ENCODE measurements around the gene NF2. TPM values are rescaled to one million over a fixed set of nuclear protein-coding genes. Genes with fewer than 3 reads are reported as not detected.
"Not testable (repeated sequence)": the region's sequence is repeated elsewhere in the genome, so short reads cannot be mapped to it uniquely, and the experiment has no call there.

NF2 gene
- total RNA-seq, 1 experiment from 2014 or later, result 50.9 TPM

- Histone ChIP-seq H3K9me3 (ENCODE audit: control insufficient read depth, low read depth, low read length) (no peaks in the 10 kb centered on the region), H3K23me2 (ENCODE audit: insufficient read length, low read depth, low read length, poor library complexity, severe bottlenecking) (no peaks in the 10 kb centered on the region), H2BK15ac (ENCODE audit: low read depth, low read length) (no peak overlapping the region), H3K4me1 (ENCODE audit: insufficient read depth, low read length) (no peaks in the 10 kb centered on the region), H3K18ac (ENCODE audit: insufficient read length, low read depth, low read length) (no peak overlapping the region), H2BK5ac (ENCODE audit: insufficient read length, low read length) (no peak overlapping the region), H3K79me2 (ENCODE audit: insufficient read depth, low read length) (no peaks in the 10 kb centered on the region), H4K8ac (replicated peaks; ENCODE audit: insufficient read length, low read depth, low read length) (no peak overlapping the region), H3K79me1 (ENCODE audit: insufficient read depth, low read depth, low read length, poor library complexity, severe bottlenecking) (no peaks in the 10 kb centered on the region), H3K27ac (ENCODE audit: insufficient read length, low read depth, low read length) (no peak overlapping the region), H3K27me3 (ENCODE audit: insufficient read depth, low read length) (peaks cover 3% of the 10 kb centered on the region; the same call in 1 of the 2 replicates), H2BK120ac (ENCODE audit: low read depth, low read length, poor library complexity, severe bottlenecking) (no peak overlapping the region), H3K4ac (ENCODE audit: low read depth, low read length) (no peak overlapping the region), H4K5ac (ENCODE audit: insufficient read length, low read depth, low read length) (no peak overlapping the region), H3K4me2 (ENCODE audit: insufficient read depth, insufficient read length, low read length) (no peak overlapping the region), H2AK5ac (ENCODE audit: insufficient read length, low read length) (no peak overlapping the region), H3T11ph (ENCODE audit: low read length) (no peak overlapping the region), H3K14ac (ENCODE audit: insufficient read depth, low read length) (no peak overlapping the region), H2AFZ (ENCODE audit: low read length) (no peak overlapping the region), H4K20me1 (ENCODE audit: control insufficient read depth, insufficient read depth, insufficient read length) (no peaks in the 10 kb centered on the region), H2BK12ac (ENCODE audit: insufficient read length, low read depth, low read length) (no peak overlapping the region), H3K56ac (ENCODE audit: insufficient read length, low read depth, low read length) (no peak overlapping the region), H3K9ac (ENCODE audit: extremely low read depth, insufficient read length, low read length) (no peak overlapping the region), H3K23ac (ENCODE audit: insufficient read length, low read depth, low read length) (no peak overlapping the region), H4K91ac (ENCODE audit: insufficient read length, low read depth, low read length) (no peak overlapping the region), H2BK20ac (ENCODE audit: low read depth, low read length, poor library complexity, severe bottlenecking) (no peak overlapping the region)
- WGBS (ENCODE audit: extremely low coverage, insufficient read length, low lambda C conversion rate), result no CpG with 5 or more reads among the region's 6 CpGs
- H3K4me1 Mint-ChIP-seq, result no peaks in the 10 kb centered on the region
- peaks cover 44 to 79% (median 70%) of the 10 kb centered on the region in 3 experiments; a peak in 6 of 7 replicates for H3K36me3 Mint-ChIP-seq (ENCODE audit: insufficient read depth in 1 of 3, low read depth in 3 of 3)
- H3K4me3 Mint-ChIP-seq, result no peak overlapping the region
- DNase-seq, result no peak
- H3K9me3 Mint-ChIP-seq, result no peaks in the 10 kb centered on the region
- TF ChIP-seq CTCF (conservative IDR thresholded peaks at IDR 0.05), result no peak
- no peak overlapping the region; a peak in 1 of 7 replicates for H3K27ac Mint-ChIP-seq
- H3K27me3 Mint-ChIP-seq (ENCODE audit: low read depth), result no peaks in the 10 kb centered on the region; the same call in 1 of the 2 replicates
These were observed 39.6 kb upstream of the NF2 start for GRCh38 chr22:29563652-29564460.

GRCh38 chr22:29566513-29566912 lies 36.9 kb upstream of the NF2 start:
- not testable (repeated sequence) for H2BK120ac ChIP-seq (ENCODE audit: low read depth, low read length, poor library complexity, severe bottlenecking); H3K4me1 ChIP-seq (ENCODE audit: insufficient read depth, low read length); H4K91ac ChIP-seq (ENCODE audit: insufficient read length, low read depth, low read length); H3K18ac ChIP-seq (ENCODE audit: insufficient read length, low read depth, low read length); H2BK12ac ChIP-seq (ENCODE audit: insufficient read length, low read depth, low read length); H3K4ac ChIP-seq (ENCODE audit: low read depth, low read length); H3K27ac Mint-ChIP-seq; H3K27ac ChIP-seq (ENCODE audit: insufficient read length, low read depth, low read length); H3K56ac ChIP-seq (ENCODE audit: insufficient read length, low read depth, low read length); H3K4me2 ChIP-seq (ENCODE audit: insufficient read depth, insufficient read length, low read length); H4K20me1 ChIP-seq (ENCODE audit: control insufficient read depth, insufficient read depth, insufficient read length); H3K9me3 ChIP-seq (ENCODE audit: control insufficient read depth, low read depth, low read length); H4K5ac ChIP-seq (ENCODE audit: insufficient read length, low read depth, low read length); H3K14ac ChIP-seq (ENCODE audit: insufficient read depth, low read length); H2AFZ ChIP-seq (ENCODE audit: low read length); H3K4me3 Mint-ChIP-seq; H3K27me3 ChIP-seq (ENCODE audit: insufficient read depth, low read length); H4K8ac ChIP-seq (replicated peaks; ENCODE audit: insufficient read length, low read depth, low read length); H2BK15ac ChIP-seq (ENCODE audit: low read depth, low read length); H2AK5ac ChIP-seq (ENCODE audit: insufficient read length, low read length); H3K9ac ChIP-seq (ENCODE audit: extremely low read depth, insufficient read length, low read length); H3K79me2 ChIP-seq (ENCODE audit: insufficient read depth, low read length); H3K27me3 Mint-ChIP-seq (ENCODE audit: low read depth); H2BK5ac ChIP-seq (ENCODE audit: insufficient read length, low read length); H3K79me1 ChIP-seq (ENCODE audit: insufficient read depth, low read depth, low read length, poor library complexity, severe bottlenecking); H3K9me3 Mint-ChIP-seq; H3K23ac ChIP-seq (ENCODE audit: insufficient read length, low read depth, low read length); H3K4me1 Mint-ChIP-seq; H3T11ph ChIP-seq (ENCODE audit: low read length); DNase-seq; H3K23me2 ChIP-seq (ENCODE audit: insufficient read length, low read depth, low read length, poor library complexity, severe bottlenecking); H2BK20ac ChIP-seq (ENCODE audit: low read depth, low read length, poor library complexity, severe bottlenecking)
- WGBS (ENCODE audit: extremely low coverage, insufficient read length, low lambda C conversion rate), result no CpG with 5 or more reads among the region's 7 CpGs
- peaks cover 32 to 79% (median 66%) of the 10 kb centered on the region in 3 experiments; a peak in 6 of 7 replicates for H3K36me3 Mint-ChIP-seq (ENCODE audit: insufficient read depth in 1 of 3, low read depth in 3 of 3)

Measured in H9 (cell line).